ENCODE results near the gene SHC4. TPM values are rescaled to one million over a fixed set of nuclear protein-coding genes. Genes with fewer than 3 reads are reported as not detected.
A peak's percentile ranks its signal among the peaks of the same experiment; 100 is the strongest.

SHC4 gene
- total and polyA plus RNA-seq, 5 donors = 2.4 to 6.6 (median 3.5) TPM

DNA sequence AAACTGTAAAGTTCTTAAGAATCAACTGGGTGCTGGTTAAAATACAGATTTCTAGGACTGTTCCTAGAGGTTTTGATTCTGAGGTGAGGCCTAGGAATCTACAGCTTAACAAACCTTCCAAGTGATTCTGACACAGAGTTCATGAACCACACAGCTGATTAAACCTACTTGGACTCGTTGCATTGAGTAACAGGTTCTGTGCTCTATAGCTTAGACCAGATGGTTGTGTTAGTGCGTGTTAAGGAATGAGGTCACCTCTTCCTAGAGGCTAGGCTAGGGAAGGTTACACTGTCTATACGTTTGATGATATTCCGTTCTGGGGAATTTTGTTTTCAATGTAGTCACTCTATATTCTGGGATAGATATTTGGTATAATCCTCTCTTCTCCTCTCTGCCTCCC, 63.9 kb downstream of the SHC4 start:
- WGBS = 90% methylated on average over 4 of the region's 4 CpGs
- ATAC-seq (no peak), DNase-seq (no peak)
- Histone ChIP-seq H3K9me3 (ENCODE audit: control insufficient read depth, low read length) (no peaks in the 10 kb centered on the region), H3K4me3 (ENCODE audit: low read length) (no peak overlapping the region), H3K27me3 (ENCODE audit: control insufficient read depth, insufficient read depth) (no peaks in the 10 kb centered on the region), H3K27ac (ENCODE audit: low read length) (no peak overlapping the region), H3K4me1 (ENCODE audit: control insufficient read depth, insufficient read depth, low read length) (peaks cover 2% of the 10 kb centered on the region)
- intact Hi-C loops (cut with DNase I) = no loop called here

DNA sequence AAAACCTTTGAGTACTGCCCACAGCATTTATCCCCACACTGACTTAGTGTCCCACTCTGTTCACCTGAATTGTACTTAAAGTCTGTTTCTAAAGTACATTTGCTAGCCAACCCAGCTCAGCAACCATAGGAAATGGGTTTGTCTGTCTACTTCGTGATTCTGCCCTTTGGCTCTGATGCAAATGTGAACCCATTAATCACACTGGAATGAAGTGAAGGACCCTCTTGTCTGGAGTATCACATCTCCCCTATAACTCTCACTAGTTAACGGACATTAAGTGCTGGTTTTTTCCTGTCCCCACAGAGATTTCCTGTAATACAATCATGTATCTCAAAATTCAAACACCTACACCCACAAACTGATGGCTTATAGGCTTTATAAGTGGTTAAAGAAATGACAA, 65.3 kb downstream of the SHC4 start:
- peak overlapping the region; percentile 72 for H3K27ac ChIP-seq (ENCODE audit: low read length)

DNA sequence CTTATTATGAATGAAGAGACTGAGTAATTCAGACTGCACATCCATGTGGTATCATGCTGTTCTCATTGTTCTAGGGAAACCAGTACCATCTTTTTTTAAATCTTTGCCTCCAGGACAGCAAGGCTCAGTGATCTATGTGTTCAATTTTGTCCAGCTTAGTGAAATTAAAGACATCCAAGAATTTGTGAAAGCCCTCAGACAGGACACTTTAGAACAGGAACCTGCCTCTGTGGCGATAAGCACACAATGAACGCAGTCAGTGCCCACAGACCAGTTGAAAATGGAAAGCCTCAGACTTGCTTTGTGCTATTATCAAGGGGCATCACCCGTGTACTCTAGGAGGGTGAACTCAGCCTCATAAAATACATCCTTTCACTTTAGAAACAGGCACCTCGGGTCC, 65.7 kb downstream of the SHC4 start:
- ATAC-seq (no peak), DNase-seq (no peak)
- intact Hi-C loops (cut with DNase I) = no loop called here
- peak overlapping the region; percentile 72 for H3K27ac ChIP-seq (ENCODE audit: low read length)
- no peaks in the 10 kb centered on the region for H3K27me3 ChIP-seq (ENCODE audit: control insufficient read depth, insufficient read depth)
- 59% methylated on average over 4 of the region's 4 CpGs for WGBS
- H3K9me3 ChIP-seq (ENCODE audit: control insufficient read depth, low read length) = no peaks in the 10 kb centered on the region
- H3K4me3 ChIP-seq (ENCODE audit: low read length) = no peak overlapping the region
- H3K4me1 ChIP-seq (ENCODE audit: control insufficient read depth, insufficient read depth, low read length) = peaks cover 2% of the 10 kb centered on the region

More for the DNA sequence above, 65.3 kb downstream of the SHC4 start:
- ATAC-seq = no peak
- WGBS = 59% methylated on average over 2 of the region's 2 CpGs
- Histone ChIP-seq H3K27me3 (ENCODE audit: control insufficient read depth, insufficient read depth) (no peaks in the 10 kb centered on the region), H3K4me1 (ENCODE audit: control insufficient read depth, insufficient read depth, low read length) (peaks cover 2% of the 10 kb centered on the region), H3K4me3 (ENCODE audit: low read length) (no peak overlapping the region), H3K9me3 (ENCODE audit: control insufficient read depth, low read length) (no peaks in the 10 kb centered on the region)
- intact Hi-C loops (cut with DNase I) = no loop called here
- no peak for DNase-seq

DNA sequence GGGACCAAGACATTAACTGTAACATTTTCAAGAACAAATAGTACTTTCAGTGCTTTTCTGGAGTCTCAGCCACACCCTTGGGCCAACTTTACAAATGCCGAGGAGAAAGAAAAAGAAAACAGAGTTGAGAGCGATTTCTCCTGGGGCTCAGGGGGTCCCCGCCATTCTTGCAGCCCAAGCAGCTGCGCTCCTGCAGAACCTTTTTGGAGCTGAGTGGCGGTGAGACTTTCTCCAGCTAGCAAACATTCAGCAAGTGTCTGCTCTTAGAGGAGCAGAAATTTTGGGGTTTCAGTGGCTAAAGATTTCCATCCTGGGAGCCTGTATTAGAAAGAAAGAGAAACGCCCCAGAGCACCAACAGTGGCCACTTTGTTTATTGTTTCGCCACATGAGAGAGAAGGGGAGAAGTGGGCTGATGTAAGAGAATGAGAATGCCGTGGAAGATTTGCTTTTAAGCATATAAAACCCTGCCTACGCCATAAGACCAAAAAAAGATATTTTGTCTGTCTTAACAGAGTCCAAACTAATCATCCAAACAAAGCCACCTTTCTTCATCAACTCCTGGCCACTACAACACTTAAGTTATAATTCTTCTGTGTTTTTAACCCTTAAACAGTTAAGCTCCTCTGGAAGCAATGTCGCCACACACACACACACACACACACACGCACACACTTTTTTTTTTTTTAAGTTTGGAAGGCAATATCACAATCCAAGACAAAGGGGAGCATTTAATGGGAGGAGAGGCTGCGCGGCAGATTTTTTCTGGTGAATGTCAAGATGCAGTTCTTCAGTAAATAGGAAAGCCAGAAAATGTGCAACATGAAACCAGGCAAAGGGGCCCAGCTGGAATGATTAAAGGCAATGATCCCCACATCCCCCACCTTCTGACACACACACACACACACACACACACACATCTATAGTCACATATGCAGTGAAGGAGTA, 66.6 kb downstream of the SHC4 start:
- WGBS = 39% methylated on average over 13 of the region's 13 CpGs
- Histone ChIP-seq H3K4me3 (ENCODE audit: low read length) (peak overlapping the region; percentile 19), H3K27ac (ENCODE audit: low read length) (peak overlapping the region; percentile 77), H3K9me3 (ENCODE audit: control insufficient read depth, low read length) (no peaks in the 10 kb centered on the region), H3K4me1 (ENCODE audit: control insufficient read depth, insufficient read depth, low read length) (peaks cover 2% of the 10 kb centered on the region), H3K27me3 (ENCODE audit: control insufficient read depth, insufficient read depth) (no peaks in the 10 kb centered on the region)
- DNase-seq = peak in 2 of 3 donors; percentile 19 to 58
- ATAC-seq = peak; percentile 86 to 88
- intact Hi-C loops (cut with DNase I) = no loop called here

GRCh38 chr15:48893311-48893710, 70.4 kb downstream of the SHC4 start:
- no peak overlapping the region for H3K27ac ChIP-seq (ENCODE audit: low read length)
- peaks cover 5% of the 10 kb centered on the region for H3K4me1 ChIP-seq (ENCODE audit: control insufficient read depth, insufficient read depth, low read length)
- intact Hi-C loops (cut with DNase I) = no loop called here
- DNase-seq = no peak
- WGBS = 59% methylated on average over 3 of the region's 3 CpGs
- no peaks in the 10 kb centered on the region for H3K9me3 ChIP-seq (ENCODE audit: control insufficient read depth, low read length)
- no peak overlapping the region for H3K4me3 ChIP-seq (ENCODE audit: low read length)
- no peak for ATAC-seq
- no peaks in the 10 kb centered on the region for H3K27me3 ChIP-seq (ENCODE audit: control insufficient read depth, insufficient read depth)

GRCh38 chr15:48891232-48891765, 72.4 kb downstream of the SHC4 start:
- WGBS = 84% methylated on average over 6 of the region's 6 CpGs
- no peak for ATAC-seq
- intact Hi-C loops (cut with DNase I) = no loop called here
- H3K27ac ChIP-seq (ENCODE audit: low read length) = no peak overlapping the region
- no peak for DNase-seq
- H3K9me3 ChIP-seq (ENCODE audit: control insufficient read depth, low read length) = no peaks in the 10 kb centered on the region
- H3K4me3 ChIP-seq (ENCODE audit: low read length) = no peak overlapping the region
- no peaks in the 10 kb centered on the region for H3K27me3 ChIP-seq (ENCODE audit: control insufficient read depth, insufficient read depth)
- H3K4me1 ChIP-seq (ENCODE audit: control insufficient read depth, insufficient read depth, low read length) = peaks cover 3% of the 10 kb centered on the region

- DNase-seq = no peak
- intact Hi-C loops (cut with DNase I) = no loop called here
Observed at GRCh38 chr15:48890375-48890972, 73.2 kb downstream of the SHC4 start.

GRCh38 chr15:48889925-48890324, 73.8 kb downstream of the SHC4 start:
- no peak for ATAC-seq
- DNase-seq = no peak
- whole genome bisulfite sequencing = 91% methylated on average over 3 of the region's 3 CpGs
- intact Hi-C loops (cut with DNase I) = no loop called here
- Histone ChIP-seq H3K4me3 (ENCODE audit: low read length) (no peak overlapping the region), H3K9me3 (ENCODE audit: control insufficient read depth, low read length) (no peaks in the 10 kb centered on the region), H3K27ac (ENCODE audit: low read length) (no peak overlapping the region), H3K27me3 (ENCODE audit: control insufficient read depth, insufficient read depth) (no peaks in the 10 kb centered on the region), H3K4me1 (ENCODE audit: control insufficient read depth, insufficient read depth, low read length) (peaks cover 3% of the 10 kb centered on the region)

More at GRCh38 chr15:48890375-48890972, 73.2 kb downstream of the SHC4 start:
- Histone ChIP-seq H3K4me3 (ENCODE audit: low read length) (no peak overlapping the region), H3K27me3 (ENCODE audit: control insufficient read depth, insufficient read depth) (no peaks in the 10 kb centered on the region), H3K4me1 (ENCODE audit: control insufficient read depth, insufficient read depth, low read length) (peaks cover 3% of the 10 kb centered on the region), H3K27ac (ENCODE audit: low read length) (no peak overlapping the region), H3K9me3 (ENCODE audit: control insufficient read depth, low read length) (no peaks in the 10 kb centered on the region)
- 80% methylated on average over 10 of the region's 10 CpGs for WGBS
- no peak for ATAC-seq

DNA sequence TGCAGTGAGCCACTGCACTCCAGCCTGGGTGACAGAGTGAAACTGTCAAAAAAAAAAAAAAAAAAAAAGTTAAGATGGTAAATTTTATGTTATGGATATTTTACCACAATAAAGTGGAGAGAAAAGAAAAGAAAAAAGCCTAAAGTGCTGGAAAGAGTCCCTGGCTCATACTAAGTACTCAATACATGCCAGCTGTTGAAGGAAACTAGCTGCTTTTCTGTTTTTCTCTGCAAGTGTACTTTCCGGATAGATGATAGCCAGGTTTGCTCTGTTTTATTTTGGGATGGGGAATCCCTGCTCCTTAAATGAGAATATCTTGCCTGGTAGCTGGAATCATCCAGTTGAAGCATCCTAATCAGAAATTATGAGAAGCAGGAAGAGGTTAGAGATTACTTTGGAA, 74.9 kb downstream of the SHC4 start:
- peaks cover 3% of the 10 kb centered on the region for H3K4me1 ChIP-seq (ENCODE audit: control insufficient read depth, insufficient read depth, low read length)
- WGBS = 33% methylated on average over 1 of the region's 1 CpG
- ATAC-seq (peak; percentile 40 to 57), DNase-seq (no peak)
- no peaks in the 10 kb centered on the region for H3K27me3 ChIP-seq (ENCODE audit: control insufficient read depth, insufficient read depth)
- no peak overlapping the region for H3K4me3 ChIP-seq (ENCODE audit: low read length)
- intact Hi-C loops (cut with DNase I) = no loop called here
- no peaks in the 10 kb centered on the region for H3K9me3 ChIP-seq (ENCODE audit: control insufficient read depth, low read length)
- peak overlapping the region; percentile 46 for H3K27ac ChIP-seq (ENCODE audit: low read length)

DNA sequence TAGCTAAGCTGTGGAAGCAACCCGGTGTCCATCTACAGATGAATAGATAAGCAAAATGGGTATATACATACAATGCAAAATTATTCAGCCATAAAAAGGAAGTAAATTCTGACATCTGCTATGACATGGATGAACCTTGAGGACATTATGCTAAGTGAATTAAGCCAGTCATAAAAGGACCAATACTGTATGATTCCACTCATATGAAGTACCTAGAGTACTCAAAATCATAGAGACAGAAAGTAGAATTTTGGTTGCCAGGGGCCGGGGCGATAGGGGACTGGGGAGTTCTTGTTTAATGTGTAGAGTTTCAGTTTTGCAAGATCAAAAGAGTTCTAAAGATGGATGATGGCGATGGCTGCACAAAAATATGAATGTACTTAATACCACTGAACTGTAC, 75.5 kb downstream of the SHC4 start:
- intact Hi-C loops (cut with DNase I) = no loop called here

DNA sequence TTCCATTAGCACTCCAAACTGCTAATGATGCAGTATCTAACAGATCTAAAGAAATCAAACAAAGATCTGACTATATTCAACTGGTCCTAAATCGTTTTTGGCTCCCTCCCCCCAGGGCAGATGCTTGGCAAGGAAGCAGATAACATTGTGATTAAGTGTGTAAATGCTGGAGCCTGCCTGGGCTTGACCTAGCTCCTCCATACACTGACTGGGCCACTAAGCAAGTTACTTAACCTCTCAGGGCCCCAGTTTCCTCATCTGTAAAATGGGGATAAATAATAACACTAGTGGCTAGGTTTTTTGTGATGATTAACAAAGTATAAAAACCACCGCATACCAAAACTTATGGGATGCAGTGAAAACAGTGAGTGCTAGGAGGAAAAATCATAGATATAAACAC, 76.6 kb downstream of the SHC4 start:
- Histone ChIP-seq H3K27ac (ENCODE audit: low read length) (no peak overlapping the region), H3K27me3 (ENCODE audit: control insufficient read depth, insufficient read depth) (no peaks in the 10 kb centered on the region), H3K9me3 (ENCODE audit: control insufficient read depth, low read length) (no peaks in the 10 kb centered on the region), H3K4me1 (ENCODE audit: control insufficient read depth, insufficient read depth, low read length) (peaks cover 3% of the 10 kb centered on the region), H3K4me3 (ENCODE audit: low read length) (no peak overlapping the region)
- intact Hi-C loops (cut with DNase I) = no loop called here
- DNase-seq = no peak
- 59% methylated on average over 2 of the region's 2 CpGs for WGBS
- no peak for ATAC-seq

More for the DNA sequence above, 75.5 kb downstream of the SHC4 start:
- DNase-seq (no peak), ATAC-seq (no peak)
- Histone ChIP-seq H3K9me3 (ENCODE audit: control insufficient read depth, low read length) (no peaks in the 10 kb centered on the region), H3K4me1 (ENCODE audit: control insufficient read depth, insufficient read depth, low read length) (peaks cover 3% of the 10 kb centered on the region), H3K4me3 (ENCODE audit: low read length) (no peak overlapping the region), H3K27me3 (ENCODE audit: control insufficient read depth, insufficient read depth) (no peaks in the 10 kb centered on the region), H3K27ac (ENCODE audit: low read length) (no peak overlapping the region)
- 91% methylated on average over 4 of the region's 4 CpGs for WGBS

All from right cardiac atrium (tissue), 5 donors.